ENCODE data around the gene ASNSD1.

Gene ASNSD1

GRCh38 chr2:189661148-189661956, at the start of gene ASNSD1:
Gene ASNSD1 (plus strand): TSS chr2:189661459. CDS start chr2:189666133, 4,674 bp downstream.
- peak; percentile 84 to 98 (median 93) for DNase-seq (ENCODE audit: low read depth in 2 of 3, low spot score in 2 of 3)

GRCh38 chr2:189613077-189613636, 48.1 kb upstream of the ASNSD1 start:
- no peak for DNase-seq (ENCODE audit: low read depth in 2 of 3, low spot score in 2 of 3)

- DNase-seq (ENCODE audit: low read depth in 2 of 3, low spot score in 2 of 3) = no peak
Observed at GRCh38 chr2:189613650-189614420, 47.4 kb upstream of the ASNSD1 start.

- DNase-seq (ENCODE audit: low read depth in 2 of 3, low spot score in 2 of 3) = no peak
Observed at GRCh38 chr2:189614585-189614984, 46.7 kb upstream of the ASNSD1 start.

GRCh38 chr2:189618197-189618596, 43.1 kb upstream of the ASNSD1 start:
- no peak for DNase-seq (ENCODE audit: low read depth in 2 of 3, low spot score in 2 of 3)

- no peak for DNase-seq (ENCODE audit: low read depth in 2 of 3, low spot score in 2 of 3)
Observed at GRCh38 chr2:189621781-189622180, 39.5 kb upstream of the ASNSD1 start.

GRCh38 chr2:189623049-189623448, 38.2 kb upstream of the ASNSD1 start:
- no peak for DNase-seq (ENCODE audit: low read depth in 2 of 3, low spot score in 2 of 3)

GRCh38 chr2:189624648-189625355, 36.5 kb upstream of the ASNSD1 start:
- DNase-seq (ENCODE audit: low read depth in 2 of 3, low spot score in 2 of 3) = no peak

- DNase-seq (ENCODE audit: low read depth in 2 of 3, low spot score in 2 of 3) = no peak
Observed at GRCh38 chr2:189625636-189626035, 35.6 kb upstream of the ASNSD1 start.

- no peak for DNase-seq (ENCODE audit: low read depth in 2 of 3, low spot score in 2 of 3)
Observed at GRCh38 chr2:189627789-189628188, 33.5 kb upstream of the ASNSD1 start.

- DNase-seq (ENCODE audit: low read depth in 2 of 3, low spot score in 2 of 3) = no peak
Observed at GRCh38 chr2:189628817-189629530, 32.3 kb upstream of the ASNSD1 start.

GRCh38 chr2:189629531-189630453, 31.5 kb upstream of the ASNSD1 start:
- DNase-seq (ENCODE audit: low read depth in 2 of 3, low spot score in 2 of 3) = no peak

GRCh38 chr2:189631849-189632248, 29.4 kb upstream of the ASNSD1 start:
- DNase-seq (ENCODE audit: low read depth in 2 of 3, low spot score in 2 of 3) = no peak

- DNase-seq (ENCODE audit: low read depth in 2 of 3, low spot score in 2 of 3) = no peak
Observed at GRCh38 chr2:189633392-189633811, 27.9 kb upstream of the ASNSD1 start.

- no peak for DNase-seq (ENCODE audit: low read depth in 2 of 3, low spot score in 2 of 3)
Observed at GRCh38 chr2:189635353-189635752, 25.9 kb upstream of the ASNSD1 start.

GRCh38 chr2:189638301-189639006, 22.8 kb upstream of the ASNSD1 start:
- DNase-seq (ENCODE audit: low read depth in 2 of 3, low spot score in 2 of 3) = no peak

- DNase-seq (ENCODE audit: low read depth in 2 of 3, low spot score in 2 of 3) = no peak
Observed at GRCh38 chr2:189639007-189639609, 22.2 kb upstream of the ASNSD1 start.

GRCh38 chr2:189641002-189641401, 20.3 kb upstream of the ASNSD1 start:
- no peak for DNase-seq (ENCODE audit: low read depth in 2 of 3, low spot score in 2 of 3)

GRCh38 chr2:189641590-189641989, 19.7 kb upstream of the ASNSD1 start:
- DNase-seq (ENCODE audit: low read depth in 2 of 3, low spot score in 2 of 3) = no peak
